Measurements from ENCODE around the gene ICAM3. TPM values are rescaled to one million over a fixed set of nuclear protein-coding genes. Genes with fewer than 3 reads are reported as not detected.
"Not testable (repeated sequence)": the region's sequence is repeated elsewhere in the genome, so short reads cannot be mapped to it uniquely, and the experiment has no call there.

The ICAM3 gene
- 1 to 10 TPM; 3.1 to 4.5 (median 3.8) TPM for total RNA-seq

GRCh38 chr19:10339380-10339960, at the start of gene ICAM3:
Gene ICAM3 (minus strand): TSS chr19:10339624. CDS start chr19:10339614, 10 bp downstream.
- Histone ChIP-seq H3K4me1 (peaks cover 7% of the 10 kb centered on the region), H3K27ac (no peak within 1 kb of the TSS), H3K4me3 (no peak within 1 kb of the TSS), H3K27me3 (no peaks in the 10 kb centered on the region), H3K36me3 (no peaks in the 10 kb centered on the region), H3K9me3 (no peaks in the 10 kb centered on the region)
- WGBS: 64% methylated on average over 12 of the region's 14 CpGs
- DNase-seq (ENCODE audit: low spot score in 2 of 2): no peak
- no peak for TF ChIP-seq POLR2AphosphoS5 (IDR thresholded peaks at IDR 0.05)

GRCh38 chr19:10388957-10389356, 49.5 kb upstream of the ICAM3 start:
- Histone ChIP-seq H3K36me3 (peaks cover 33% of the 10 kb centered on the region), H3K4me3 (no peak overlapping the region), H3K9me3 (no peaks in the 10 kb centered on the region), H3K27ac (no peak overlapping the region), H3K27me3 (no peaks in the 10 kb centered on the region), H3K4me1 (peaks cover 9% of the 10 kb centered on the region)
- peak; percentile 90 to 94 for DNase-seq (ENCODE audit: low spot score in 2 of 2)
- WGBS: 0% methylated on average over 3 of the region's 3 CpGs
- TF ChIP-seq CTCF (IDR thresholded peaks at IDR 0.05): peak; percentile 87 to 96
- TF ChIP-seq EP300 (IDR thresholded peaks at IDR 0.05): no peak
- TF ChIP-seq POLR2A (IDR thresholded peaks at IDR 0.05): no peak
- no peak for TF ChIP-seq POLR2AphosphoS5 (IDR thresholded peaks at IDR 0.05)

GRCh38 chr19:10384580-10384979, 45.2 kb upstream of the ICAM3 start:
- Histone ChIP-seq H3K27ac (no peak overlapping the region), H3K9me3 (no peaks in the 10 kb centered on the region), H3K27me3 (no peaks in the 10 kb centered on the region), H3K36me3 (no peaks in the 10 kb centered on the region), H3K4me1 (peaks cover 18% of the 10 kb centered on the region), H3K4me3 (no peak overlapping the region)
- no peak for DNase-seq (ENCODE audit: low spot score in 2 of 2)
- WGBS: 94% methylated on average over 8 of the region's 9 CpGs
- TF ChIP-seq CTCF (IDR thresholded peaks at IDR 0.05) (no peak), POLR2A (IDR thresholded peaks at IDR 0.05) (no peak), POLR2AphosphoS5 (IDR thresholded peaks at IDR 0.05) (no peak), EP300 (IDR thresholded peaks at IDR 0.05) (no peak)

GRCh38 chr19:10383223-10383499, 43.7 kb upstream of the ICAM3 start:
- not testable (repeated sequence) for H3K4me3 ChIP-seq; H3K9me3 ChIP-seq; H3K27me3 ChIP-seq; DNase-seq (ENCODE audit: low spot score in 2 of 2); H3K27ac ChIP-seq; H3K36me3 ChIP-seq
- H3K4me1 ChIP-seq: peaks cover 18% of the 10 kb centered on the region
- 86% methylated on average over 8 of the region's 8 CpGs for WGBS

- H3K4me1 ChIP-seq: peaks cover 18% of the 10 kb centered on the region
- 0% methylated on average over 19 of the region's 58 CpGs for WGBS
- no peaks in the 10 kb centered on the region for H3K9me3 ChIP-seq
- DNase-seq (ENCODE audit: low spot score in 2 of 2): peak; percentile 97 to 99
- peaks cover 21% of the 10 kb centered on the region for H3K36me3 ChIP-seq
- peak within 1 kb of the TSS; percentile 84 for H3K4me3 ChIP-seq
- TF ChIP-seq POLR2AphosphoS5 (IDR thresholded peaks at IDR 0.05) (peak in 1 of 3 donors; percentile 45), CTCF (IDR thresholded peaks at IDR 0.05) (no peak), POLR2A (IDR thresholded peaks at IDR 0.05) (peak; percentile 26 to 47), EP300 (IDR thresholded peaks at IDR 0.05) (no peak)
- H3K27ac ChIP-seq: peak within 1 kb of the TSS; percentile 73
- no peaks in the 10 kb centered on the region for H3K27me3 ChIP-seq
These were observed 41.1 kb upstream of the ICAM3 start, which contains the start of gene TYK2 for GRCh38 chr19:10380313-10381102. Gene TYK2 (minus strand): TSS chr19:10380572. CDS start chr19:10378406, 2,166 bp downstream.

GRCh38 chr19:10379880-10380312, 40.5 kb upstream of the ICAM3 start:
- Histone ChIP-seq H3K27ac (peak overlapping the region; percentile 73), H3K9me3 (no peaks in the 10 kb centered on the region), H3K4me3 (peak overlapping the region; percentile 84), H3K4me1 (peaks cover 18% of the 10 kb centered on the region), H3K27me3 (no peaks in the 10 kb centered on the region), H3K36me3 (peaks cover 27% of the 10 kb centered on the region)
- 0% methylated on average over 6 of the region's 10 CpGs for WGBS
- DNase-seq (ENCODE audit: low spot score in 2 of 2): no peak
- TF ChIP-seq POLR2AphosphoS5 (IDR thresholded peaks at IDR 0.05) (no peak), CTCF (IDR thresholded peaks at IDR 0.05) (no peak), POLR2A (IDR thresholded peaks at IDR 0.05) (no peak), EP300 (IDR thresholded peaks at IDR 0.05) (no peak)

Data from suprapubic skin (tissue), 4 donors.